ENCODE results near the gene ERI3. TPM values are rescaled to one million over a fixed set of nuclear protein-coding genes. Genes with fewer than 3 reads are reported as not detected.

Gene ERI3
- total and polyA plus RNA-seq, 7 donors = 50.4 to 96.8 (median 59.5) TPM

- no peak overlapping the region for H3K4me3 ChIP-seq
- DNase-seq = no peak
- H3K4me1 ChIP-seq = peaks cover 4% of the 10 kb centered on the region
- H3K9me3 ChIP-seq = no peaks in the 10 kb centered on the region
- H3K27me3 ChIP-seq (ENCODE audit: insufficient read depth in 3 of 3, low read length in 2 of 3) = no peaks in the 10 kb centered on the region
- peaks cover 11 to 60% of the 10 kb centered on the region in 2 donors for H3K36me3 ChIP-seq (ENCODE audit: insufficient read depth in 1 of 2, low read depth in 1 of 2)
- no peak overlapping the region for H3K27ac ChIP-seq
- intact Hi-C loops (cut with DNase I) = no loop called here
- WGBS, 3 donors = 91 to 96% (median 96%) methylated on average over 3 of the region's 3 CpGs
- no peak for TF ChIP-seq CTCF (IDR thresholded peaks at IDR 0.05)
- no peak for ATAC-seq
Observed at GRCh38 chr1:44336668-44337067, 18.4 kb downstream of the ERI3 start.

GRCh38 chr1:44334968-44335367, 20.1 kb downstream of the ERI3 start:
- Histone ChIP-seq H3K36me3 (ENCODE audit: insufficient read depth in 1 of 2, low read depth in 1 of 2) (peaks cover 11 to 60% of the 10 kb centered on the region in 2 donors), H3K27me3 (ENCODE audit: insufficient read depth in 3 of 3, low read length in 2 of 3) (no peaks in the 10 kb centered on the region), H3K4me1 (no peaks in the 10 kb centered on the region), H3K4me3 (no peak overlapping the region), H3K27ac (no peak overlapping the region), H3K9me3 (no peaks in the 10 kb centered on the region)
- WGBS, 3 donors = 94 to 100% (median 99%) methylated on average over 3 of the region's 3 CpGs
- TF ChIP-seq CTCF (IDR thresholded peaks at IDR 0.05) = no peak
- ATAC-seq (no peak), DNase-seq (no peak)
- intact Hi-C loops (cut with DNase I) = no loop called here

GRCh38 chr1:44333376-44333775, 21.7 kb downstream of the ERI3 start:
- no peak for ATAC-seq
- DNase-seq = no peak
- 81 to 85% (median 83%) methylated on average over 6 of the region's 6 CpGs for WGBS, 3 donors
- no peak overlapping the region for H3K27ac ChIP-seq
- TF ChIP-seq CTCF (IDR thresholded peaks at IDR 0.05) = no peak
- intact Hi-C loops (cut with DNase I) = no loop called here
- peaks cover 8 to 53% of the 10 kb centered on the region in 2 donors for H3K36me3 ChIP-seq (ENCODE audit: insufficient read depth in 1 of 2, low read depth in 1 of 2)
- no peaks in the 10 kb centered on the region for H3K27me3 ChIP-seq (ENCODE audit: insufficient read depth in 3 of 3, low read length in 2 of 3)
- H3K4me3 ChIP-seq = no peak overlapping the region
- H3K4me1 ChIP-seq = peaks cover 8% of the 10 kb centered on the region
- no peaks in the 10 kb centered on the region for H3K9me3 ChIP-seq

- Histone ChIP-seq H3K27me3 (ENCODE audit: insufficient read depth in 3 of 3, low read length in 2 of 3) (no peaks in the 10 kb centered on the region), H3K4me3 (no peak overlapping the region), H3K27ac (no peak overlapping the region), H3K4me1 (peaks cover 16% of the 10 kb centered on the region), H3K36me3 (ENCODE audit: insufficient read depth in 1 of 2, low read depth in 1 of 2) (peaks cover 6 to 45% of the 10 kb centered on the region in 2 donors), H3K9me3 (no peaks in the 10 kb centered on the region)
- intact Hi-C loops (cut with DNase I) = no loop called here
- no peak for TF ChIP-seq CTCF (IDR thresholded peaks at IDR 0.05)
- no peak for DNase-seq
- 92 to 93% (median 92%) methylated on average over 9 of the region's 9 CpGs for WGBS, 3 donors
- no peak for ATAC-seq
Observed at GRCh38 chr1:44332505-44332904, 22.6 kb downstream of the ERI3 start.

GRCh38 chr1:44330935-44331334, 24.1 kb downstream of the ERI3 start:
- peaks cover 3 to 30% of the 10 kb centered on the region in 2 donors for H3K36me3 ChIP-seq (ENCODE audit: insufficient read depth in 1 of 2, low read depth in 1 of 2)
- H3K4me1 ChIP-seq = peaks cover 29% of the 10 kb centered on the region
- TF ChIP-seq CTCF (IDR thresholded peaks at IDR 0.05) = no peak
- 97 to 100% (median 99%) methylated on average over 2 of the region's 2 CpGs for WGBS, 3 donors
- H3K27me3 ChIP-seq (ENCODE audit: insufficient read depth in 3 of 3, low read length in 2 of 3) = no peaks in the 10 kb centered on the region
- H3K27ac ChIP-seq = no peak overlapping the region
- no peak overlapping the region for H3K4me3 ChIP-seq
- no peak for DNase-seq
- intact Hi-C loops (cut with DNase I) = no loop called here
- no peaks in the 10 kb centered on the region for H3K9me3 ChIP-seq
- ATAC-seq = no peak

All from psoas muscle (tissue), 8 donors.